AG10803 (cell line): ENCODE measurements around the gene LCE6A.

Experiments
- DNase-seq: peaks from one replicate; pipeline ENCODE4 v3.0.0; 2010; ENCODE audit warnings: low read depth
- H3K4me3 ChIP-seq: 2 replicates; pipeline ENCODE4 v1.5.1; 2011; ENCODE audit warnings: mild to moderate bottlenecking, low read length, control low read depth
- CTCF ChIP-seq: conservative IDR thresholded peaks from 2 replicates; pipeline ENCODE4 v1.5.1; 2011; ENCODE audit warnings: mild to moderate bottlenecking, low read length, control low read depth, inconsistent platforms

The LCE6A gene

GRCh38 chr1:152842556-152842955, at the start of gene LCE6A:
Gene LCE6A (plus strand): TSS chr1:152842856. CDS start chr1:152843521, 665 bp downstream.
- TF ChIP-seq CTCF: no peak
- H3K4me3 ChIP-seq: no peak within 1 kb of the TSS
- DNase-seq: no peak

- H3K4me3 ChIP-seq: no peak overlapping the region
- DNase-seq: no peak
- no peak for TF ChIP-seq CTCF
These were observed 47.0 kb upstream of the LCE6A start for GRCh38 chr1:152795686-152796085.

- DNase-seq: no peak
- no peak for TF ChIP-seq CTCF
These were observed 46.2 kb upstream of the LCE6A start, which contains the start of gene LCE1D for GRCh38 chr1:152796421-152796820. Gene LCE1D (plus strand): TSS chr1:152796721. CDS start chr1:152797795, 1,074 bp downstream.

GRCh38 chr1:152801333-152801732, 41.3 kb upstream of the LCE6A start:
- TF ChIP-seq CTCF: no peak
- DNase-seq: no peak
- no peak overlapping the region for H3K4me3 ChIP-seq

More at GRCh38 chr1:152796421-152796820, 46.2 kb upstream of the LCE6A start, which contains the start of gene LCE1D:
- no peak within 1 kb of the TSS for H3K4me3 ChIP-seq

GRCh38 chr1:152806576-152806975, 36.1 kb upstream of the LCE6A start, which contains the start of gene LCE1C:
Gene LCE1C (minus strand): TSS chr1:152806651. CDS start chr1:152805478, 1,173 bp downstream.
- no peak for DNase-seq
- TF ChIP-seq CTCF: no peak
- H3K4me3 ChIP-seq: no peak within 1 kb of the TSS

- no peak for DNase-seq
- no peak overlapping the region for H3K4me3 ChIP-seq
- TF ChIP-seq CTCF: no peak
These were observed 31.6 kb upstream of the LCE6A start for GRCh38 chr1:152811050-152811449.

- DNase-seq: no peak
- no peak for TF ChIP-seq CTCF
- H3K4me3 ChIP-seq: no peak within 1 kb of the TSS
These were observed 31.0 kb upstream of the LCE6A start, which contains the start of gene LCE1B for GRCh38 chr1:152811671-152812070. Gene LCE1B (plus strand): TSS chr1:152811971. CDS start chr1:152812447, 476 bp downstream.
